Measurements from ENCODE around the gene FRY.

Gene FRY

GRCh38 chr13:32024750-32025149 lies 6.8 kb upstream of the FRY start:
- FAIRE-seq (no peak), DNase-seq (ENCODE audit: insufficient read length, low spot score) (no peak)
- TF ChIP-seq POLR2A (IDR thresholded peaks at IDR 0.05; ENCODE audit: low read depth, low read length) = no peak

- FAIRE-seq = no peak
- no peak for TF ChIP-seq POLR2A (IDR thresholded peaks at IDR 0.05; ENCODE audit: low read depth, low read length)
These were observed 5.8 kb upstream of the FRY start for GRCh38 chr13:32025730-32026129.

GRCh38 chr13:32026623-32027022 lies 5.0 kb upstream of the FRY start:
- TF ChIP-seq POLR2A (IDR thresholded peaks at IDR 0.05; ENCODE audit: low read depth, low read length) = no peak
- DNase-seq (ENCODE audit: insufficient read length, low spot score) (no peak), FAIRE-seq (no peak)

More at GRCh38 chr13:32025730-32026129, 5.8 kb upstream of the FRY start:
- no peak for DNase-seq (ENCODE audit: insufficient read length, low spot score)

- DNase-seq (ENCODE audit: insufficient read length, low spot score) (no peak), FAIRE-seq (no peak)
- TF ChIP-seq POLR2A (IDR thresholded peaks at IDR 0.05; ENCODE audit: low read depth, low read length) = no peak
These were observed 2.9 kb upstream of the FRY start for GRCh38 chr13:32028711-32029110.

GRCh38 chr13:32029684-32030083 lies 1.9 kb upstream of the FRY start:
- no peak for TF ChIP-seq POLR2A (IDR thresholded peaks at IDR 0.05; ENCODE audit: low read depth, low read length)
- no peak for DNase-seq (ENCODE audit: insufficient read length, low spot score)
- FAIRE-seq = no peak

GRCh38 chr13:32031815-32032370 lies 319 bp downstream of the FRY start:
- no peak for FAIRE-seq

GRCh38 chr13:32032759-32033158 lies 1.2 kb downstream of the FRY start:
- no peak for TF ChIP-seq POLR2A (IDR thresholded peaks at IDR 0.05; ENCODE audit: low read depth, low read length)
- FAIRE-seq = no peak
- DNase-seq (ENCODE audit: insufficient read length, low spot score) = no peak

More at GRCh38 chr13:32031815-32032370, 319 bp downstream of the FRY start:
- DNase-seq (ENCODE audit: insufficient read length, low spot score) = no peak
- no peak for TF ChIP-seq POLR2A (IDR thresholded peaks at IDR 0.05; ENCODE audit: low read depth, low read length)

- FAIRE-seq = no peak
- TF ChIP-seq POLR2A (IDR thresholded peaks at IDR 0.05; ENCODE audit: low read depth, low read length) = no peak
- no peak for DNase-seq (ENCODE audit: insufficient read length, low spot score)
These were observed 2.2 kb downstream of the FRY start for GRCh38 chr13:32033744-32034143.

- TF ChIP-seq POLR2A (IDR thresholded peaks at IDR 0.05; ENCODE audit: low read depth, low read length) = no peak
- FAIRE-seq (no peak), DNase-seq (ENCODE audit: insufficient read length, low spot score) (no peak)
These were observed 4.1 kb downstream of the FRY start for GRCh38 chr13:32035716-32036115.

- DNase-seq (ENCODE audit: insufficient read length, low spot score) (no peak), FAIRE-seq (no peak)
- no peak for TF ChIP-seq POLR2A (IDR thresholded peaks at IDR 0.05; ENCODE audit: low read depth, low read length)
These were observed 4.6 kb downstream of the FRY start for GRCh38 chr13:32036126-32036695.

- DNase-seq (ENCODE audit: insufficient read length, low spot score) (no peak), FAIRE-seq (no peak)
- no peak for TF ChIP-seq POLR2A (IDR thresholded peaks at IDR 0.05; ENCODE audit: low read depth, low read length)
These were observed 5.2 kb downstream of the FRY start for GRCh38 chr13:32036757-32037156.

GRCh38 chr13:32037471-32037870 lies 5.9 kb downstream of the FRY start:
- TF ChIP-seq POLR2A (IDR thresholded peaks at IDR 0.05; ENCODE audit: low read depth, low read length) = no peak
- no peak for DNase-seq (ENCODE audit: insufficient read length, low spot score)
- no peak for FAIRE-seq

- no peak for FAIRE-seq
- no peak for TF ChIP-seq POLR2A (IDR thresholded peaks at IDR 0.05; ENCODE audit: low read depth, low read length)
- no peak for DNase-seq (ENCODE audit: insufficient read length, low spot score)
These were observed 6.8 kb downstream of the FRY start for GRCh38 chr13:32038343-32038742.

- no peak for DNase-seq (ENCODE audit: insufficient read length, low spot score)
- TF ChIP-seq POLR2A (IDR thresholded peaks at IDR 0.05; ENCODE audit: low read depth, low read length) = no peak
- no peak for FAIRE-seq
These were observed 7.5 kb downstream of the FRY start for GRCh38 chr13:32039056-32039455.

- FAIRE-seq (no peak), DNase-seq (ENCODE audit: insufficient read length, low spot score) (no peak)
These were observed 8.0 kb downstream of the FRY start for GRCh38 chr13:32039528-32039927.

More at GRCh38 chr13:32039528-32039927, 8.0 kb downstream of the FRY start:
- no peak for TF ChIP-seq POLR2A (IDR thresholded peaks at IDR 0.05; ENCODE audit: low read depth, low read length)

Measured in H54 (cell line).